Lung (tissue), 16 donors: Measurements from ENCODE around the gene CKAP5. TPM values are rescaled to one million over a fixed set of nuclear protein-coding genes. Genes with fewer than 3 reads are reported as not detected.

Experiments used
- ATAC-seq: fragments of 200-7000 bp; cut with Tn5 transposase; one replicate; pipeline ENCODE4 v1.9.1; 2020; ENCODE audit warnings: moderate number of reproducible peaks; ENCODE audit not compliant: insufficient read depth, low FRiP score
- DNase-seq, 3 donors: peaks; one replicate each; pipeline ENCODE4 v3.0.0-alpha.2; 2013 to 2017
- H3K27ac ChIP-seq, 2 donors: one replicate each; pipeline ENCODE4 v1.5.1; 2013; ENCODE audit warnings: mild to moderate bottlenecking in 2 of 2, moderate library complexity in 2 of 2, control low read depth in 1 of 2, inconsistent platforms in 1 of 2, low read depth in 1 of 2, low read length in 1 of 2
- H3K27me3 ChIP-seq, 3 donors: one replicate each; pipeline ENCODE4 v1.5.1; 2013; ENCODE audit warnings: low read length in 2 of 3; ENCODE audit not compliant: control insufficient read depth in 3 of 3, insufficient read depth in 3 of 3
- H3K36me3 ChIP-seq, 4 donors: one replicate each; pipeline ENCODE4 v1.5.1; 2013; ENCODE audit warnings: low read length in 4 of 4, mild to moderate bottlenecking in 1 of 4, moderate library complexity in 1 of 4; ENCODE audit not compliant: control insufficient read depth in 4 of 4, insufficient read depth in 4 of 4
- H3K4me1 ChIP-seq, 5 donors: one replicate each; pipeline ENCODE4 v1.5.1; 2013; ENCODE audit warnings: low read length in 5 of 5, mild to moderate bottlenecking in 2 of 5, moderate library complexity in 1 of 5; ENCODE audit not compliant: control insufficient read depth in 5 of 5, insufficient read depth in 5 of 5
- H3K4me3 ChIP-seq: one replicate; pipeline ENCODE4 v1.5.1; 2013; ENCODE audit warnings: mild to moderate bottlenecking, control low read depth, moderate library complexity
- H3K9ac ChIP-seq, 2 donors: one replicate each; pipeline ENCODE4 v1.5.1; 2013; ENCODE audit warnings: low read length in 2 of 2, control low read depth in 1 of 2; ENCODE audit not compliant: insufficient read depth in 1 of 2
- H3K9me3 ChIP-seq, 4 donors: one replicate each; pipeline ENCODE4 v1.5.1; 2013; ENCODE audit warnings: low read length in 3 of 4, mild to moderate bottlenecking in 1 of 4, moderate library complexity in 1 of 4; ENCODE audit not compliant: control insufficient read depth in 4 of 4, insufficient read depth in 3 of 4
- CTCF ChIP-seq: IDR thresholded peaks from 2 replicates; pipeline ENCODE4 v1.5.1; 2012; ENCODE audit warnings: mild to moderate bottlenecking; ENCODE audit errors: control extremely low read depth, extremely low read depth
- WGBS, 2 donors: extraction: QIAGEN DNeasy Blood & Tissue Kit; methylation state at CpG; one replicate each; pipeline ENCODE4 v1.1.7; 2013; 5-methylcytosine and 5-hydroxymethylcytosine counted together
- long read RNA-seq, 5 donors: transcript quantifications; one replicate each; lab custom pipeline, GENCODE V29; 2026
- polyA plus RNA-seq, 2 donors: library from polyadenylated mRNA; stranded (reverse); fragments of 200-250 nt; gene quantifications; one replicate each; pipeline ENCODE4 v1.2.1, GENCODE V29; 2013
- total RNA-seq, 2 donors: library from RNA; depleted of rRNA in 1 of 2; stranded (reverse); fragments of >200 nt in 1 of 2; gene quantifications; one replicate each; pipeline ENCODE4 v1.2.1, GENCODE V29; 2014 to 2021
- donor health status: control.
- donor health status: control.
- donor health status: Bipolar disorder and iron deficiency.
- donor health status: healthy.
- donor health status: DM: yes; HTN: yes; CAD: no.

The CKAP5 gene
- total RNA-seq (10 to 100 TPM; 50.0 to 76.7 TPM), polyA plus RNA-seq (10 to 100 TPM in 1 of 2 donors, 1 to 10 TPM in 1; 5.7 to 14.4 TPM)
- long read RNA-seq, donor 1, full-length matches to known transcripts: 2 of 8 reads
- long read RNA-seq, donor 1, partial matches to known transcripts: 6 of 8 reads
- long read RNA-seq, donor 1, other reads (novel, unspliced or antisense): 0 of 8 reads
- long read RNA-seq, donor 2, partial matches to known transcripts: 11 of 12 reads
- long read RNA-seq, donor 2, other reads (novel, unspliced or antisense): 0 of 12 reads
- long read RNA-seq, donor 3, partial matches to known transcripts: 0 of 1 reads
- long read RNA-seq, donor 3, other reads (novel, unspliced or antisense): 0 of 1 reads
- long read RNA-seq, donor 4, partial matches to known transcripts: 5 of 5 reads
- long read RNA-seq, donor 4, other reads (novel, unspliced or antisense): 0 of 5 reads
- long read RNA-seq, donor 5, full-length matches to known transcripts: 3 of 14 reads
- long read RNA-seq, donor 5, partial matches to known transcripts: 11 of 14 reads
- long read RNA-seq, donor 5, other reads (novel, unspliced or antisense): 0 of 14 reads

GRCh38 chr11:46845740-46846509, at the start of gene CKAP5:
TSS of gene CKAP5 (minus strand) at chr11:46846280. CDS start at chr11:46821231, 25,049 bp downstream.
- no peak for TF ChIP-seq CTCF
- DNase-seq (peak; percentile 91 to 95 (median 92)), ATAC-seq (peak; percentile 98)
- no peaks in the 10 kb centered on the region for H3K9me3 ChIP-seq
- peaks cover 0 to 13% (median 4%) of the 10 kb centered on the region in 5 donors for H3K4me1 ChIP-seq
- H3K9ac ChIP-seq: peak within 1 kb of the TSS; percentile 81 to 88
- peaks cover 0 to 3% (median 0%) of the 10 kb centered on the region in 4 donors for H3K36me3 ChIP-seq
- no peaks in the 10 kb centered on the region for H3K27me3 ChIP-seq
- 1% methylated on average over 83 of the region's 83 CpGs for WGBS, 2 donors
- peak within 1 kb of the TSS; percentile 89 for H3K4me3 ChIP-seq
- peak within 1 kb of the TSS; percentile 85 to 92 for H3K27ac ChIP-seq

GRCh38 chr11:46895821-46896220, 49.7 kb upstream of the CKAP5 start:
- no peaks in the 10 kb centered on the region for H3K9me3 ChIP-seq
- no peaks in the 10 kb centered on the region for H3K27me3 ChIP-seq
- no peak for DNase-seq
- H3K9ac ChIP-seq: no peak overlapping the region
- WGBS, 2 donors: 67 to 93% methylated on average over 10 of the region's 10 CpGs
- no peak overlapping the region for H3K4me3 ChIP-seq
- peak; percentile 36 for ATAC-seq
- no peak for TF ChIP-seq CTCF
- peaks cover 0 to 41% (median 16%) of the 10 kb centered on the region in 4 donors for H3K36me3 ChIP-seq
- H3K27ac ChIP-seq: no peak overlapping the region
- peaks cover 0 to 5% (median 0%) of the 10 kb centered on the region in 5 donors for H3K4me1 ChIP-seq

- DNase-seq: no peak
- TF ChIP-seq CTCF: no peak
These were observed 48.9 kb upstream of the CKAP5 start for GRCh38 chr11:46894961-46895360.

More at GRCh38 chr11:46894961-46895360, 48.9 kb upstream of the CKAP5 start:
- no peak overlapping the region for H3K27ac ChIP-seq
- no peak for ATAC-seq
- 92 to 94% methylated on average over 10 of the region's 10 CpGs for WGBS, 2 donors
- peaks cover 0 to 37% (median 15%) of the 10 kb centered on the region in 4 donors for H3K36me3 ChIP-seq
- H3K9me3 ChIP-seq: no peaks in the 10 kb centered on the region
- H3K4me3 ChIP-seq: no peak overlapping the region
- H3K4me1 ChIP-seq: peaks cover 0 to 5% (median 0%) of the 10 kb centered on the region in 5 donors
- no peaks in the 10 kb centered on the region for H3K27me3 ChIP-seq
- no peak overlapping the region for H3K9ac ChIP-seq
